Measurements from ENCODE around the gene COL1A1.

The COL1A1 gene

DNA sequence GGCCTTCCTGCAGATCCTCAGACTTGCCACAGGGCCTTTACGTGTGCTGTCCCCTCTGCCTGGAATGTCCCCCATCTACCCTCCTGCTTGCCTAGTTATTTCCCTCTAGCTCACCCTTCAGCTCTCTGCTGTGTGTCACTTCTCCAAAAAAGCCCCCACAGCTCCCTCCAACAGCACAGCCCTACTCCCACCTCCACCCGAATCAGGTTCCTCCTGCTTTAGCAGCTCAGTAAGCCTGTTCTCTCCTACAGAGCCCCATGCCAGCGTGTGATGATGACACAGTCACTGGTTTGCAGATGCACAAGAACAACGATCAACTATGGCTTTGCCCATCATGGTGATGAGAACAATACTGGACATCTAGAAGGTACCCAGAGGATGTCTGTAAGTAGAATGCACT lies 64.4 kb downstream of the COL1A1 start:
- Histone ChIP-seq H3K27ac (ENCODE audit: low read length) (no peak overlapping the region), H3K4me3 (ENCODE audit: low read length) (no peak overlapping the region), H3K9me3 (ENCODE audit: control insufficient read depth, insufficient read depth, low read length) (no peaks in the 10 kb centered on the region), H3K4me1 (ENCODE audit: control insufficient read depth, insufficient read depth, low read length) (peaks cover 8% of the 10 kb centered on the region; the same call in 1 of the 2 replicates), H3K27me3 (ENCODE audit: control insufficient read depth, insufficient read depth, low read length) (no peaks in the 10 kb centered on the region), H3K36me3 (ENCODE audit: control insufficient read depth, insufficient read depth, low read length) (peaks cover 13% of the 10 kb centered on the region; the same call in 1 of the 2 replicates)
- DNase-seq (ENCODE audit: low read depth, low spot score), result no peak
- WGBS (ENCODE audit: insufficient coverage, insufficient read length), result no CpG with 5 or more reads among the region's 4 CpGs

DNA sequence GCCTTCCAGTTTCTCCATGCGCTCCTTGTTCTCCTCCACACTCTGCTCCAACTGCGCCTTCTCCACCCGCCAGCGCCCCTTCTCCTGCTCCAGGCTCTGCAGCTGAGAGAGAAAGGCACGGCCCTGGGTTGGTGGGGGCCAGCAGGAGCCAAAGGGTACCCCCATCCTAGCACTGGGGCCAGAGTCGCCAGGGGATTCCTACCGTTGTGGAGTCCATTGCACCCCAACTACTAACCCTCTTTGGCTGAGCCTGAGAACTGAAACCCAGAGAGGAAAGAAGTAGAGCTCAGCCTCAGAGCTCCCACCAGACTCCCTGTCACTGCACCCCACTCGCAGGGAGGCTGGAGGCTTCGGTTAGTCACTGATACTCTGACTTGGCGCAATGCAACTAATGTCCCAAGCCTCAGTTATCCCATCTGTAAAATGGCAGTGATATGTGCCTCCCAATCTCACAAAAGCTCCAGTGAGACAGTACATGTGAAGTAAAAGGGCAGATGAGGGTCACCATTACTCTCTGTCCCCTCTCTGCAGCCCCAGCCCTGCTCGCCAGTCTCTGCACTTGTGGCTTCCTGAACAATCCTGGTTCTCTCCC lies 65.2 kb downstream of the COL1A1 start:
- Histone ChIP-seq H3K4me1 (ENCODE audit: control insufficient read depth, insufficient read depth, low read length) (peaks cover 8% of the 10 kb centered on the region; the same call in 1 of the 2 replicates), H3K36me3 (ENCODE audit: control insufficient read depth, insufficient read depth, low read length) (peaks cover 13% of the 10 kb centered on the region; the same call in 1 of the 2 replicates), H3K9me3 (ENCODE audit: control insufficient read depth, insufficient read depth, low read length) (no peaks in the 10 kb centered on the region), H3K27me3 (ENCODE audit: control insufficient read depth, insufficient read depth, low read length) (no peaks in the 10 kb centered on the region), H3K27ac (ENCODE audit: low read length) (no peak overlapping the region), H3K4me3 (ENCODE audit: low read length) (no peak overlapping the region)
- no CpG with 5 or more reads among the region's 11 CpGs for WGBS (ENCODE audit: insufficient coverage, insufficient read length)
- no peak for DNase-seq (ENCODE audit: low read depth, low spot score)

GRCh38 chr17:50135316-50136095 lies 65.9 kb downstream of the COL1A1 start:
- Histone ChIP-seq H3K36me3 (ENCODE audit: control insufficient read depth, insufficient read depth, low read length) (peaks cover 13% of the 10 kb centered on the region; the same call in 1 of the 2 replicates), H3K27ac (ENCODE audit: low read length) (no peak overlapping the region), H3K4me1 (ENCODE audit: control insufficient read depth, insufficient read depth, low read length) (peaks cover 10% of the 10 kb centered on the region; the same call in 1 of the 2 replicates), H3K9me3 (ENCODE audit: control insufficient read depth, insufficient read depth, low read length) (no peaks in the 10 kb centered on the region), H3K27me3 (ENCODE audit: control insufficient read depth, insufficient read depth, low read length) (no peaks in the 10 kb centered on the region), H3K4me3 (ENCODE audit: low read length) (no peak overlapping the region)
- DNase-seq (ENCODE audit: low read depth, low spot score), result no peak
- WGBS (ENCODE audit: insufficient coverage, insufficient read length), result no CpG with 5 or more reads among the region's 16 CpGs

- WGBS (ENCODE audit: insufficient coverage, insufficient read length), result no CpG with 5 or more reads among the region's 16 CpGs
- no peak overlapping the region for H3K27ac ChIP-seq (ENCODE audit: low read length)
- peaks cover 13% of the 10 kb centered on the region; the same call in 1 of the 2 replicates for H3K36me3 ChIP-seq (ENCODE audit: control insufficient read depth, insufficient read depth, low read length)
- H3K4me1 ChIP-seq (ENCODE audit: control insufficient read depth, insufficient read depth, low read length), result peaks cover 10% of the 10 kb centered on the region; the same call in 1 of the 2 replicates
- no peaks in the 10 kb centered on the region for H3K27me3 ChIP-seq (ENCODE audit: control insufficient read depth, insufficient read depth, low read length)
- no peak overlapping the region for H3K4me3 ChIP-seq (ENCODE audit: low read length)
- DNase-seq (ENCODE audit: low read depth, low spot score), result no peak
- no peaks in the 10 kb centered on the region for H3K9me3 ChIP-seq (ENCODE audit: control insufficient read depth, insufficient read depth, low read length)
These were observed 67.0 kb downstream of the COL1A1 start for GRCh38 chr17:50134206-50135110.

- no CpG with 5 or more reads among the region's 16 CpGs for WGBS (ENCODE audit: insufficient coverage, insufficient read length)
- H3K4me3 ChIP-seq (ENCODE audit: low read length), result no peak overlapping the region
- DNase-seq (ENCODE audit: low read depth, low spot score), result no peak
- H3K27ac ChIP-seq (ENCODE audit: low read length), result no peak overlapping the region
- H3K9me3 ChIP-seq (ENCODE audit: control insufficient read depth, insufficient read depth, low read length), result no peaks in the 10 kb centered on the region
- H3K36me3 ChIP-seq (ENCODE audit: control insufficient read depth, insufficient read depth, low read length), result peaks cover 7% of the 10 kb centered on the region; the same call in 1 of the 2 replicates
- no peaks in the 10 kb centered on the region for H3K27me3 ChIP-seq (ENCODE audit: control insufficient read depth, insufficient read depth, low read length)
- H3K4me1 ChIP-seq (ENCODE audit: control insufficient read depth, insufficient read depth, low read length), result peaks cover 10% of the 10 kb centered on the region; the same call in 1 of the 2 replicates
These were observed 67.7 kb downstream of the COL1A1 start for GRCh38 chr17:50133769-50134099.

All from iPS DF 6.9 (cell line).